Activated B cell treated with CpG ODN at 0.5 μM for 24 hours (primary cell): ENCODE measurements around the gene CYP1A1. TPM values are rescaled to one million over a fixed set of nuclear protein-coding genes. Genes with fewer than 3 reads are reported as not detected.

ENCODE experiments used
- ATAC-seq: fragments of 200-7000 bp; cut with Tn5 transposase; one replicate; pipeline ENCODE4 v1.10.0; 2021; ENCODE audit warnings: low read depth, mild to moderate bottlenecking, moderate library complexity
- CTCF ChIA-PET: fragments of 350-600 bp; sonication (Branson Sonifier 250); formaldehyde crosslinking; loops from one replicate; lab custom pipeline; 2021; ENCODE audit warnings: antibody characterized with exemption; lab: Charles Lee
- POLR2A ChIA-PET: fragments of 350-600 bp; sonication (Branson Sonifier 250); formaldehyde crosslinking; loops from one replicate; lab custom pipeline; 2021; ENCODE audit warnings: antibody characterized with exemption; lab: Charles Lee
- DNase-seq: peaks from one replicate; pipeline ENCODE4 v3.0.0; 2022
- H3K27ac Mint-ChIP-seq: one replicate; pipeline ENCODE4 v1.8.0; 2020; ENCODE audit warnings: mixed read lengths
- H3K27me3 Mint-ChIP-seq: one replicate; pipeline ENCODE4 v1.8.0; 2021; ENCODE audit warnings: mixed read lengths
- H3K36me3 Mint-ChIP-seq: one replicate; pipeline ENCODE4 v1.8.0; 2021; ENCODE audit warnings: low read depth, mixed read lengths
- H3K4me1 Mint-ChIP-seq: one replicate; pipeline ENCODE4 v1.8.0; 2021; ENCODE audit warnings: mixed read lengths
- H3K4me3 Mint-ChIP-seq: one replicate; pipeline ENCODE4 v1.8.0; 2020; ENCODE audit warnings: mild to moderate bottlenecking, mixed read lengths
- H3K9me3 Mint-ChIP-seq: one replicate; pipeline ENCODE4 v1.8.0; 2020; ENCODE audit warnings: mixed read lengths
- intact Hi-C: fragments of 100-400 bp; cut with micrococcal nuclease; formaldehyde crosslinking; loops from one replicate; pipeline ENCODE4 v1.15.1; 2024
- total RNA-seq: library from RNA; stranded (reverse); gene quantifications from 2 replicates; pipeline ENCODE4 v1.2.3, GENCODE V29; 2022
- TF ChIP-seq, protein P1 (sequence below): fragments of 200-600 bp; IDR thresholded peaks from one replicate; pipeline ENCODE4 v1.8.0; 2022; ENCODE audit warnings: antibody characterized with exemption, mild to moderate bottlenecking

The CYP1A1 gene
- total RNA-seq, 1 donor from 2014 or later, result 0.49 TPM

- Mint-ChIP-seq H3K27me3 (peaks cover 6% of the 10 kb centered on the region), H3K36me3 (no peaks in the 10 kb centered on the region), H3K4me1 (no peaks in the 10 kb centered on the region), H3K9me3 (no peaks in the 10 kb centered on the region), H3K27ac (no peak overlapping the region), H3K4me3 (no peak overlapping the region)
- TF ChIP-seq, protein P1, sequence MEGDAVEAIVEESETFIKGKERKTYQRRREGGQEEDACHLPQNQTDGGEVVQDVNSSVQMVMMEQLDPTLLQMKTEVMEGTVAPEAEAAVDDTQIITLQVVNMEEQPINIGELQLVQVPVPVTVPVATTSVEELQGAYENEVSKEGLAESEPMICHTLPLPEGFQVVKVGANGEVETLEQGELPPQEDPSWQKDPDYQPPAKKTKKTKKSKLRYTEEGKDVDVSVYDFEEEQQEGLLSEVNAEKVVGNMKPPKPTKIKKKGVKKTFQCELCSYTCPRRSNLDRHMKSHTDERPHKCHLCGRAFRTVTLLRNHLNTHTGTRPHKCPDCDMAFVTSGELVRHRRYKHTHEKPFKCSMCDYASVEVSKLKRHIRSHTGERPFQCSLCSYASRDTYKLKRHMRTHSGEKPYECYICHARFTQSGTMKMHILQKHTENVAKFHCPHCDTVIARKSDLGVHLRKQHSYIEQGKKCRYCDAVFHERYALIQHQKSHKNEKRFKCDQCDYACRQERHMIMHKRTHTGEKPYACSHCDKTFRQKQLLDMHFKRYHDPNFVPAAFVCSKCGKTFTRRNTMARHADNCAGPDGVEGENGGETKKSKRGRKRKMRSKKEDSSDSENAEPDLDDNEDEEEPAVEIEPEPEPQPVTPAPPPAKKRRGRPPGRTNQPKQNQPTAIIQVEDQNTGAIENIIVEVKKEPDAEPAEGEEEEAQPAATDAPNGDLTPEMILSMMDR, result no peak
- intact Hi-C loops, result no loop called here
- CTCF ChIA-PET, result interaction anchor here (1.5 kb wide), 1 partner anchor 19 kb away, joined by 3 read pairs; no protein-coding TSS in a partner anchor
- ATAC-seq (no peak), DNase-seq (no peak)
- POLR2A ChIA-PET, result no interaction called here
These were observed 27.2 kb upstream of the CYP1A1 start for GRCh38 chr15:74752531-74752930.

GRCh38 chr15:74752011-74752410 is 26.7 kb upstream of the CYP1A1 start:
- H3K4me1 Mint-ChIP-seq, result no peaks in the 10 kb centered on the region

GRCh38 chr15:74750751-74751150 is 25.4 kb upstream of the CYP1A1 start:
- DNase-seq, result no peak
- POLR2A ChIA-PET, result no interaction called here

More at GRCh38 chr15:74752011-74752410, 26.7 kb upstream of the CYP1A1 start:
- H3K4me3 Mint-ChIP-seq, result no peak overlapping the region
- H3K9me3 Mint-ChIP-seq, result no peaks in the 10 kb centered on the region
- DNase-seq (no peak), ATAC-seq (no peak)
- H3K27me3 Mint-ChIP-seq, result peaks cover 6% of the 10 kb centered on the region
- ChIA-PET CTCF (interaction anchor here (1.5 kb wide), 1 partner anchor 20 kb away, joined by 3 read pairs; no protein-coding TSS in a partner anchor), POLR2A (no interaction called here)
- no peak overlapping the region for H3K27ac Mint-ChIP-seq
- intact Hi-C loops, result no loop called here
- no peaks in the 10 kb centered on the region for H3K36me3 Mint-ChIP-seq
- TF ChIP-seq, protein P1, result no peak

DNA sequence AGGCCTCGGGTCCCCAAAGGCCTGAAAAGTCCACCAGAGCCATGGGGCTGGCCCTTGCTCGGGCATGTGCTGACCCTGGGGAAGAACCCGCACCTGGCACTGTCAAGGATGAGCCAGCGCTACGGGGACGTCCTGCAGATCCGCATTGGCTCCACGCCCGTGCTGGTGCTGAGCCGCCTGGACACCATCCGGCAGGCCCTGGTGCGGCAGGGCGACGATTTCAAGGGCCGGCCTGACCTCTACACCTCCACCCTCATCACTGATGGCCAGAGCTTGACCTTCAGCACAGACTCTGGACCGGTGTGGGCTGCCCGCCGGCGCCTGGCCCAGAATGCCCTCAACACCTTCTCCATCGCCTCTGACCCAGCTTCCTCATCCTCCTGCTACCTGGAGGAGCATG is 24.5 kb upstream of the CYP1A1 start:
- ChIA-PET CTCF (no interaction called here), POLR2A (interaction anchor here (0.6 kb wide), 1 partner anchor 60 kb away, joined by 6 read pairs; no protein-coding TSS in a partner anchor)
- no peak overlapping the region for H3K4me3 Mint-ChIP-seq
- H3K9me3 Mint-ChIP-seq, result no peaks in the 10 kb centered on the region
- TF ChIP-seq, protein P1, result no peak
- ATAC-seq (no peak), DNase-seq (no peak)
- no peaks in the 10 kb centered on the region for H3K36me3 Mint-ChIP-seq
- intact Hi-C loops, result no loop called here
- H3K27ac Mint-ChIP-seq, result no peak overlapping the region
- H3K27me3 Mint-ChIP-seq, result peaks cover 6% of the 10 kb centered on the region
- H3K4me1 Mint-ChIP-seq, result no peaks in the 10 kb centered on the region

More at GRCh38 chr15:74750751-74751150, 25.4 kb upstream of the CYP1A1 start:
- no peaks in the 10 kb centered on the region for H3K9me3 Mint-ChIP-seq
- no peak overlapping the region for H3K4me3 Mint-ChIP-seq
- H3K4me1 Mint-ChIP-seq, result no peaks in the 10 kb centered on the region
- intact Hi-C loops, result no loop called here
- TF ChIP-seq, protein P1, result no peak
- no peak for ATAC-seq
- H3K27me3 Mint-ChIP-seq, result peaks cover 6% of the 10 kb centered on the region
- no peaks in the 10 kb centered on the region for H3K36me3 Mint-ChIP-seq
- CTCF ChIA-PET, result no interaction called here
- H3K27ac Mint-ChIP-seq, result no peak overlapping the region

- Mint-ChIP-seq H3K4me3 (no peak within 1 kb of the TSS), H3K27me3 (peaks cover 5% of the 10 kb centered on the region), H3K27ac (no peak within 1 kb of the TSS), H3K9me3 (no peaks in the 10 kb centered on the region), H3K36me3 (no peaks in the 10 kb centered on the region), H3K4me1 (no peaks in the 10 kb centered on the region)
- POLR2A ChIA-PET, result no interaction called here
- TF ChIP-seq, protein P1, result no peak
- DNase-seq (no peak), ATAC-seq (no peak)
- intact Hi-C loops, result no loop called here
- CTCF ChIA-PET, result no interaction called here
These were observed 23.1 kb upstream of the CYP1A1 start, which contains the start of gene CYP1A2 for GRCh38 chr15:74748322-74748946. CYP1A2 (plus strand) TSS chr15:74748845; CDS start chr15:74749739, 894 bp downstream.
